Tibial artery (tissue), 4 donors: Measurements from ENCODE around the gene UTP25.

Experiments used
- DNase-seq, 2 donors: peaks; one replicate each; pipeline ENCODE4 v3.0.0-alpha.2; 2019
- H3K27ac ChIP-seq, 2 donors: fragments of 200-600 bp; sonication (generic) in 1 of 2; 1 replicate in 1 of 2; 2 replicates in 1 of 2; pipeline ENCODE4 v1.5.1; 2018 to 2019; ENCODE audit warnings: mild to moderate bottlenecking in 1 of 2
- H3K27me3 ChIP-seq, 2 donors: fragments of 200-600 bp; sonication (generic) in 1 of 2; one replicate each; pipeline versions ENCODE4 v1.5.1 to v1.6.0; 2016 to 2019
- H3K36me3 ChIP-seq, 3 donors: fragments of 200-600 bp; sonication (generic) in 2 of 3; one replicate each; pipeline ENCODE4 v1.5.1; 2016 to 2019; ENCODE audit warnings: mild to moderate bottlenecking in 2 of 3
- H3K4me1 ChIP-seq, 4 donors: fragments of 200-600 bp; sonication (generic) in 2 of 4; 1 replicate in 3 of 4; 2 replicates in 1 of 4; pipeline ENCODE4 v1.5.1; 2016 to 2019
- H3K4me3 ChIP-seq, 2 donors: fragments of 200-600 bp; sonication (generic) in 1 of 2; 1 replicate in 1 of 2; 2 replicates in 1 of 2; pipeline ENCODE4 v1.5.1; 2018 to 2019; ENCODE audit warnings: mild to moderate bottlenecking in 2 of 2
- H3K9me3 ChIP-seq, 3 donors: fragments of 200-600 bp; sonication (generic) in 1 of 3; one replicate each; pipeline ENCODE4 v1.5.1; 2016 to 2019
- intact Hi-C: fragments of 100-400 bp; cut with DNase I; formaldehyde crosslinking; loops from one replicate; pipeline ENCODE4 v1.15.0; 2023; ENCODE audit warnings: low total_unique reads
- TF ChIP-seq, protein P1 (sequence below), 2 experiments: fragments of 200-600 bp in 1 of 2; fragments of 450-650 bp in 1 of 2; IDR thresholded peaks; one replicate each; pipeline ENCODE4 v1.5.1; 2017 to 2019; ENCODE audit warnings: antibody characterized with exemption in 2 of 2, mild to moderate bottlenecking in 1 of 2, moderate library complexity in 1 of 2

The UTP25 gene

DNA sequence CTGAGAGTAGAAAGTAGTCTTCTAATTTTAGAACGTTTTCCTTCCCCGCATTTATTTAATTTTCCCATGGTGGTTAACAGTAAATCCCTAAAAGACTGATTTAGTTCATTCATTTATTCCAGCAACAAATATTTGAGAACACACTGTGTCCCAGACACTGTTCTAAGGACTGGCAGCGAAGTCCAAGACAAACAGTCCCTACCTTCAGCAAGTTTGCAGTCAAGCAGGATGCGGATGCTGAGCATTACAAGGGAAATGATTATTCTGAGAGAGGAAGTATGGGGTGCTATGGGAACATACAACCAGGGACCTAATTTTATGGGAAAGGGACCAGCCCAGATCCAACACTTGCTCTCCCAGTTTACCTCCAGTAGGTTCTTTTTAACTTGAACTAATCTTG is 42.2 kb upstream of the UTP25 start:
- Histone ChIP-seq H3K36me3 (peaks cover 0 to 7% (median 0%) of the 10 kb centered on the region in 3 donors), H3K9me3 (no peaks in the 10 kb centered on the region), H3K4me1 (peaks cover 0 to 29% (median 20%) of the 10 kb centered on the region in 4 donors), H3K27ac (no peak overlapping the region), H3K4me3 (no peak overlapping the region), H3K27me3 (no peaks in the 10 kb centered on the region)
- DNase-seq, result no peak
- TF ChIP-seq, protein P1, sequence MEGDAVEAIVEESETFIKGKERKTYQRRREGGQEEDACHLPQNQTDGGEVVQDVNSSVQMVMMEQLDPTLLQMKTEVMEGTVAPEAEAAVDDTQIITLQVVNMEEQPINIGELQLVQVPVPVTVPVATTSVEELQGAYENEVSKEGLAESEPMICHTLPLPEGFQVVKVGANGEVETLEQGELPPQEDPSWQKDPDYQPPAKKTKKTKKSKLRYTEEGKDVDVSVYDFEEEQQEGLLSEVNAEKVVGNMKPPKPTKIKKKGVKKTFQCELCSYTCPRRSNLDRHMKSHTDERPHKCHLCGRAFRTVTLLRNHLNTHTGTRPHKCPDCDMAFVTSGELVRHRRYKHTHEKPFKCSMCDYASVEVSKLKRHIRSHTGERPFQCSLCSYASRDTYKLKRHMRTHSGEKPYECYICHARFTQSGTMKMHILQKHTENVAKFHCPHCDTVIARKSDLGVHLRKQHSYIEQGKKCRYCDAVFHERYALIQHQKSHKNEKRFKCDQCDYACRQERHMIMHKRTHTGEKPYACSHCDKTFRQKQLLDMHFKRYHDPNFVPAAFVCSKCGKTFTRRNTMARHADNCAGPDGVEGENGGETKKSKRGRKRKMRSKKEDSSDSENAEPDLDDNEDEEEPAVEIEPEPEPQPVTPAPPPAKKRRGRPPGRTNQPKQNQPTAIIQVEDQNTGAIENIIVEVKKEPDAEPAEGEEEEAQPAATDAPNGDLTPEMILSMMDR (IDR thresholded peaks at IDR 0.05), result no peak
- intact Hi-C loops, result no loop called here

DNA sequence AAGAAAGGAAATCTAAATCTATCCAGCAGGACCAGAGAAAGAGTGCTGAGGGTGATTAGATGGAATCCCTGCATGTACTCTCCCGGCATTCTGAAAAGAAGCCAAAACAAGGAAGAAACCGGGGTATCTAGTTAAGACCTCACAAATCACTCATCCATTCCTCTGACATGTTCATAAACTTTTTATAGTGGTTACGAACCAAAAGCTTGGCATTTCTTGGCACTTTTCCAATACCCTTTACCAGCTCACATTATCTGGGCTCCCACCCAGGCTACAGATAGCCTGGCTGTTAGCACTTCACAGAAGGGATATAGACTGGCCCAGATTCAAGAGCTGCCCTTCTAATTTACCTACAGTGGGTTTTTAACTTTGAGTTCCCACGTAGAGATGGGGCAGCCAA is 41.6 kb upstream of the UTP25 start:
- Histone ChIP-seq H3K4me1 (peaks cover 0 to 29% (median 20%) of the 10 kb centered on the region in 4 donors), H3K27ac (peak overlapping the region in 1 of 2 donors; percentile 62), H3K36me3 (peaks cover 0 to 9% (median 0%) of the 10 kb centered on the region in 3 donors), H3K27me3 (no peaks in the 10 kb centered on the region), H3K4me3 (no peak overlapping the region), H3K9me3 (no peaks in the 10 kb centered on the region)
- DNase-seq, result no peak
- TF ChIP-seq, protein P1 (IDR thresholded peaks at IDR 0.05), result no peak
- intact Hi-C loops, result no loop called here

DNA sequence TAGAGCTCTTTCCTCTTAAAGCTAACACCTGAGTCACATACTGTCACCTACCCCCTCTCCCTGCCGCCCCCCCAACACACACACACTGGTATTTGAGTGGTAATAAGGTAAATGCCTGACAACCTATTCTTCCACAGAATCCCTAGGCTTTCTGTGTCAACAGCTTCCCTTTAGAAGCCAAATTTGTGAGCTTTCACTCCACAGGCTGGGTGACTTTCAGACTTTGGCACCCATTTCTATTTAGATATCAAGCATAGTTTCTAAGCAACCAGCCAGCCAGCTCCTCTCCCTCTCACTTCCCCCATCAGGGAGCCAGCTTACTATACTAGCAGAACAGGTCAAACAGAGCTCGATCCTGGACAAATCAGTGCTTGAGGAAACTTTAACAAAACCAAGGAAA is 40.2 kb upstream of the UTP25 start:
- DNase-seq, result no peak
- intact Hi-C loops, result no loop called here
- Histone ChIP-seq H3K4me3 (no peak overlapping the region), H3K27me3 (no peaks in the 10 kb centered on the region), H3K36me3 (peaks cover 0 to 18% (median 0%) of the 10 kb centered on the region in 3 donors), H3K27ac (peak overlapping the region; percentile 58 to 62), H3K9me3 (no peaks in the 10 kb centered on the region), H3K4me1 (peaks cover 0 to 29% (median 20%) of the 10 kb centered on the region in 4 donors)
- TF ChIP-seq, protein P1 (IDR thresholded peaks at IDR 0.05), result no peak

DNA sequence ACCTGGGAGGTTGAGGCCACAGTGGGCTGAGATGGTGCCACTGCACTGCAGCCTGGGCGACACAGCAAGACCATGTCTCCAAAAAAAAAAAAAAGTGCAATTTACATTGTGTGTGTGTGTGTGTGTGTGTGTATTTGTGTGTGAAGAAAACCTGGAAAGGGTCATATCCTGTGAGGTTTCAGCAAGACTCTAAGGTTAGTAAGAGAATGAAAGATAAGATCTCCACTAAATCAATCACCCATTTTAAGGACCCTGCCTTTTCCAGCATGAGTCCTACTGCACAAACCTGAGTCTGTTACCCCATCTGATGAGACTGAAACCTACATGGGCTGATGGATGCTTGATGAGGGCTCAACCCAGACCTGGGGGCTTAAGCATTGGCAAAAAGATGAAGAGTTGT is 38.5 kb upstream of the UTP25 start:
- intact Hi-C loops, result no loop called here
- no peak for DNase-seq
- TF ChIP-seq, protein P1 (IDR thresholded peaks at IDR 0.05), result no peak
- Histone ChIP-seq H3K4me1 (peaks cover 0 to 20% (median 11%) of the 10 kb centered on the region in 4 donors), H3K27ac (no peak overlapping the region), H3K4me3 (no peak overlapping the region), H3K27me3 (peaks cover 0 to 3% of the 10 kb centered on the region in 2 donors), H3K36me3 (peaks cover 0 to 22% (median 0%) of the 10 kb centered on the region in 3 donors), H3K9me3 (no peaks in the 10 kb centered on the region)

DNA sequence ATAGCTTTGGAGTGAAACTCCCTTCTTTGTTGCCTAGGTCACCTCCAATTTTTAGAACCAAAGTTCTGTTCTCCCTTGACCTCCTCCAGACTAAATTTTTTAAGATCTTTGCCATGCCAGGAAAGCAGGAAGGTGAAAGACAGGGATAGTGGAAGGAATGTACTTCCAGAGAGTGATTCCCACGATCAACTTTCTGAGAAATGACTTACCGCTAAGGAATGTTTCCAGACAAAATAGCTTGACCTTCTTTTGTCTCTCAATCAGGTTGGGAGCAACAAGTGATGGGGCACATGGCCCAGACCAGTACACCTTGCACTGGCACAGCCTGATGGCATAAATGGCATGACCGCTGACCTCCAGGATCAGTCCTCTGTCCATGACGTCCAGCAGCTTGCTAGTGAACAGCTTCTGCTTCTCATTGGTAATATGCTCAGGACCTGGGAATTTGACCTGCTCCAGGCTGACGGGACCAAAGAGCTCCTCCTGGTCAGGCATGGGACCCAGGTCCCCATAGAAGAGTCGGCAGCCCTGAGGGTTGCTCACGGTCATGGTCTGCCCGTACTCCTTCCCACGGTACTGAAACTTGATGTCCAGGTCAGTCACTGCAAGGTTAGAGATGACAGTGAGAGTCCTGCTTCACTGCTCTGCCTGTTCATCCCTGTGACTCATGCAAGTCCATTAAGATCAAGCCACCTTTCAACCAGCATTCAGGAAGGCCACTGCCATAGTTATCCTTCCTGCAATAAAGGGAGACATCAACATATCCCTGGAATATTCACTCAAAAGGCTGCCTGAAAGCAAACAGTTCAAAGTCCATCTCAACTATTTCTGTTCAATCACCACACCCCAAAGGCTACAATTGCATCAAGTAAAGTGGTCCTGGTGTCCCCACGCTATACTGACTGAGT is 37.2 kb upstream of the UTP25 start:
- peaks cover 0 to 3% of the 10 kb centered on the region in 2 donors for H3K27me3 ChIP-seq
- H3K36me3 ChIP-seq, result peaks cover 0 to 24% (median 0%) of the 10 kb centered on the region in 3 donors
- intact Hi-C loops, result no loop called here
- H3K4me1 ChIP-seq, result peaks cover 0 to 16% (median 9%) of the 10 kb centered on the region in 4 donors
- TF ChIP-seq, protein P1 (IDR thresholded peaks at IDR 0.05), result no peak
- no peak overlapping the region for H3K27ac ChIP-seq
- H3K9me3 ChIP-seq, result no peaks in the 10 kb centered on the region
- no peak for DNase-seq
- no peak overlapping the region for H3K4me3 ChIP-seq
